ENCODE measurements around the gene RNF126. TPM values are rescaled to one million over a fixed set of nuclear protein-coding genes. Genes with fewer than 3 reads are reported as not detected.

Gene RNF126
- total RNA-seq, 2 donors from 2014 or later: 54.6 to 74.7 TPM

GRCh38 chr19:619286-620002, 43.6 kb downstream of the RNF126 start:
- no peak for TF ChIP-seq CTCF (IDR thresholded peaks at IDR 0.05)
- no peak for DNase-seq
- no peak overlapping the region for H3K4me3 ChIP-seq
- no peaks in the 10 kb centered on the region for H3K9me3 ChIP-seq
- H3K9ac ChIP-seq (ENCODE audit: low read depth in 2 of 2, low read length in 2 of 2): no peak overlapping the region
- H3K27ac ChIP-seq: no peak overlapping the region
- no peaks in the 10 kb centered on the region for H3K4me1 ChIP-seq
- intact Hi-C loops (cut with DNase I): no loop called here
- peaks cover 4% of the 10 kb centered on the region for H3K27me3 ChIP-seq
- H3K36me3 ChIP-seq: peaks cover 5% of the 10 kb centered on the region

- H3K27ac ChIP-seq: no peak overlapping the region
- intact Hi-C loops (cut with DNase I): no loop called here
- no peak overlapping the region for H3K9ac ChIP-seq (ENCODE audit: low read depth in 2 of 2, low read length in 2 of 2)
- peaks cover 5% of the 10 kb centered on the region for H3K36me3 ChIP-seq
- no peak for DNase-seq
- H3K4me1 ChIP-seq: no peaks in the 10 kb centered on the region
- H3K4me3 ChIP-seq: no peak overlapping the region
- no peak for TF ChIP-seq CTCF (IDR thresholded peaks at IDR 0.05)
- H3K9me3 ChIP-seq: no peaks in the 10 kb centered on the region
- peaks cover 4% of the 10 kb centered on the region for H3K27me3 ChIP-seq
Measured at GRCh38 chr19:618674-619285, 44.2 kb downstream of the RNF126 start.

- Histone ChIP-seq H3K9me3 (no peaks in the 10 kb centered on the region), H3K4me1 (no peaks in the 10 kb centered on the region), H3K27ac (no peak overlapping the region), H3K4me3 (no peak overlapping the region), H3K36me3 (peaks cover 5% of the 10 kb centered on the region), H3K27me3 (peaks cover 4% of the 10 kb centered on the region), H3K9ac (ENCODE audit: low read depth in 2 of 2, low read length in 2 of 2) (no peak overlapping the region)
- TF ChIP-seq CTCF (IDR thresholded peaks at IDR 0.05): no peak
- no peak for DNase-seq
- intact Hi-C loops (cut with DNase I): no loop called here
Measured at GRCh38 chr19:618247-618619, 44.8 kb downstream of the RNF126 start.

GRCh38 chr19:617551-618246, 45.3 kb downstream of the RNF126 start:
- no peak overlapping the region for H3K4me3 ChIP-seq
- TF ChIP-seq CTCF (IDR thresholded peaks at IDR 0.05): no peak
- no peak overlapping the region for H3K27ac ChIP-seq
- peaks cover 4% of the 10 kb centered on the region for H3K27me3 ChIP-seq
- no peaks in the 10 kb centered on the region for H3K9me3 ChIP-seq
- intact Hi-C loops (cut with DNase I): no loop called here
- peaks cover 5% of the 10 kb centered on the region for H3K36me3 ChIP-seq
- no peaks in the 10 kb centered on the region for H3K4me1 ChIP-seq
- no peak for DNase-seq
- H3K9ac ChIP-seq (ENCODE audit: low read depth in 2 of 2, low read length in 2 of 2): no peak overlapping the region

GRCh38 chr19:616747-617526, 46.1 kb downstream of the RNF126 start:
- H3K27ac ChIP-seq: no peak overlapping the region
- no peaks in the 10 kb centered on the region for H3K4me1 ChIP-seq
- H3K4me3 ChIP-seq: no peak overlapping the region
- peaks cover 4% of the 10 kb centered on the region for H3K27me3 ChIP-seq
- no peaks in the 10 kb centered on the region for H3K9me3 ChIP-seq
- DNase-seq: no peak
- no peak for TF ChIP-seq CTCF (IDR thresholded peaks at IDR 0.05)
- H3K9ac ChIP-seq (ENCODE audit: low read depth in 2 of 2, low read length in 2 of 2): no peak overlapping the region
- intact Hi-C loops (cut with DNase I): no loop called here
- H3K36me3 ChIP-seq: peaks cover 5% of the 10 kb centered on the region
